GM18868 (cell line): ENCODE results near the gene PRKD2.
"Not testable (repeated sequence)": the region's sequence is repeated elsewhere in the genome, so short reads cannot be mapped to it uniquely, and the experiment has no call there.

Source experiments
- ATAC-seq: cut with Tn5 transposase; IDR thresholded peaks from one replicate; pipeline ENCODE4 v1.9.1; 2021; ENCODE audit warnings: mild to moderate bottlenecking, moderate library complexity; ENCODE audit not compliant: unreplicated experiment

Gene PRKD2

DNA sequence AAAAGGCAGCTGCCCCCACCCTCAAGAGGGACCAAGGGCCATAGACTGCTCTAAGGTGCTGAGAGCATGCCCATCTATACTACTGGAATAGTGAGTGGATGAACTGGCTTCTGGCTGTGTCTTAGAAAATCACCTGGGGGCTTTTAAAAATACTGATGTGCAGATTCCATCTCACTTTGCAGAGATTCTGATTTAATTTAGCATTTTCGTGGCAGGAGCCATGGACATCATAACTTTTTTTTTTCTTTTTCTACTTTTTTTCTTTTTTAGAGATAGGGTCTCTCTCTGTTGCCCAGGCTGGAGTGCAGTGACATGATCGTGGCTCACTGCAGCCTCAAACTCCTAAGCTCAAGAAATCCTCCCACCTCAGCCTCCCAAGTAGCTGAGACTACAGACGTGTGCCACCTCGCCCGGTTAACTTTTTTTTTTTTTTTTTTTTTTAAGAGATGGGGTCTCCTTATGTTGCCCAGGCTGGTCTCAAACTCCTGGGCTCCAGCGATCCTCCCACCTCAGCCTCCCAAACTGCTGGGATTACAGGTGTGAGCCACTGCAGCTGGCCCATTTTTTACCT, 4.1 kb downstream of the PRKD2 start:
- not testable (repeated sequence) for ATAC-seq

DNA sequence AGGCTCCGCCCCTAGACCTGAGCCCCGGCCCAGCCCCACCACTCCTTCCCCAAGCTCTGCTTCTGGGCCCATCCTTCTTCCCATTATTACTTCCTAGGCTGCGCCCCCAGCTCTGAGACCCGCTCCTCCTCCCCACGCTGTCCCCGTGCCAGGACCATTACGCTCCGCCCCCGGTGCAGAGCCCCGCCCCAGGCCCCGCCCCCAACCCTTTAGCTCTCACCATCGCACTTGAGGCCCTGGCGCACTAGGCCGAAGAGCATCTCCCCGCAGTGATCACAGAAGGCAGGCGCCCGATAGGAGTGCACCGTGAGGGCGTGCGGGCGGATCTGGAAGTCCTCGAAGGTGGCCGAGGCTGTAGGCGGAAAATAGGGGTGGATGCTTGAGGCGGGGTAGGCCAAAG, 6.2 kb downstream of the PRKD2 start:
- ATAC-seq: no peak

DNA sequence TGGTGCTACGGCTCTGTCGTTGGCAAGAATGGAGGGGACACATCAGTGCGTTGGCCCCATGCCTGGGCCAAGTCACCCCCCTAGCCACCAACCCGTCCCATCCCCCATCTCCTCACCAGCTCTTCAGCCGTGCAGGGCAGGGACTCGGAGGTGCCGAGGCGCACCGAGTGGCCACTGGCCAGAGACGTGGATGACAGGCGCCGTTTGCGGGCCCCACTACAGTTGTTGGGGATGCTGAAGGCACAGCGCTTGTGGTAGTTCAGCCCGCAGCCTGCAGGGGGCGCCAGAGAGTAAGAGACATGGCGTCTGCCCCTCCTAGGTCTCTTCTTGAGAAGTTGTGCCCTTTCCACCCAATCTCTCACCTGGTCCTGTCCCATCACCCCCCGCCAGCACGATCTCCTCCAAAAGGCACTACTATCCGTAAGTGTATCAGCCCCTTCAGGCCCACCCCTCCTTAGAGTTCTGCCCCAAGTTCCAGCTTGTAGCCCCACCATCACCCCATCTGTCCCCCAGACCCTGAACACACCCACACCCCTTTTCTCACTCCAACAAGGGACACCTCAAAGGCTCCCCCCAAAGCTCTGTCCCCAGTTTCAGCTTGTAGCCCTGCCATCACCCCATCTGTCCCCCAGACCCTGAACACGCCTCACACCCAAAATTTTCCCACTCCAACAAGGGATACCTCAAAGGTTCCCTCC, 12.4 kb downstream of the PRKD2 start:
- no peak for ATAC-seq

DNA sequence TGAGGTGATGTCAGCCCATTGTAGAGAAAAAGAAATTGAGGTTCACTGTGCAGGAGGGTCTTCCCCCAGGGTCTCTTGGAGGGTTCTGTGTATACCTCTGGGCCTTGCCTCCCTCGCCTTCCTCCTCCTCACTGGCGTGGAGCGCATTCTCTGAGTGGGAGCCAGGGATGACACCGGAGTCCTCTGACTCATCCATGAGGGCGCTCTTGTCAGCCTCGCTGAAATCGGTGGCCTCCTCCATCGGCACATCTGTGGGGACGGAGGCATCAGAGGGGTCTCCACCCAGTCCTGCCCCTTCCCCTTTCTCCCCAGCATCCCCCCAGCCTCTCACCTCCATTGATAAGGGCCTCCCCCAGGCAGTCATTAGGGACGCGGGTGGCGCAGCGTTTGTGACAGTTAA, 16.2 kb downstream of the PRKD2 start:
- ATAC-seq: no peak

DNA sequence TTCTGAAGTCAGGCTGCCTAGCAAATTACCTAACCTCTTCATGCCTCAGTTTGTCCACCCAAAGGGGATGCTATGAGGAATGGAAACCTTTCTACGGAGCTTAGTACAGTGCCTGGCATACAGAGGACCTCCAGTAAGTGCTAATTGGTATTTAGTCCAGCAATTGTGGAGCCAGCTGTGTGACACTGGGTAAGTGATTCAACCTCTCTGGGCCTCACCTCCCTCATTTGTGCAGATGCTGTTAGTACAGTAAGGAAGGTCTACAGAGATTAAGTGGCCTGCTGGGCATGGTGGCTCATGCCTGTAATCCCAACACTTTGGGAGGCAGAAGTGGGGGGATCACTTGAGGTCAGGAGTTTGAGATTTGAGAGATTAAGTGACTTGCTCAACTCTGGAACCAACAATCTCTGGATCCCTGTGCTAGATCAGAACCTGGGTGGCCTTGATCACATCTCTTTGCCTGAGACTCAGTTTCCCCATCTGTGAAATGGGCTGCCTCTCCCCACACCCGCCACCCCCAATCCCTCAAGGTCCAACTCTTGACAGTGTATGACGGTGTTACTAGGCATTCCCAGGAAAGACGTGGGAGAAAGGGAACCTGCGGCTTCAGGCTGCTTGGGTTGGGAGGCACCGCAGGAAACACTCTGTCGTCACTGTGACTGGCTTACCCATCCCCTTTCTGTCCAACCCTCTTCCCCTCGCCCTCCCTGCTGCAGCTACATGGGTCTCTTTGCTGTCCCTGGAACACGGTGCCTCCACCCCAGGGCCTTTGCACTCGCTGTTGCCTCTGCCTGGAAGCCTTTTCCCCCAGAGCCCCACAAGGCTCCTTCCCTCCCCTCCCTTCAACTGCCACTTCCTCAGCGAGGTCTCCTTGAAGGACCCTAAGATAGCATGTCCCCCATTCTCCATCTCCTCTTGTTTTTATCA, 18.3 kb downstream of the PRKD2 start:
- no peak for ATAC-seq

DNA sequence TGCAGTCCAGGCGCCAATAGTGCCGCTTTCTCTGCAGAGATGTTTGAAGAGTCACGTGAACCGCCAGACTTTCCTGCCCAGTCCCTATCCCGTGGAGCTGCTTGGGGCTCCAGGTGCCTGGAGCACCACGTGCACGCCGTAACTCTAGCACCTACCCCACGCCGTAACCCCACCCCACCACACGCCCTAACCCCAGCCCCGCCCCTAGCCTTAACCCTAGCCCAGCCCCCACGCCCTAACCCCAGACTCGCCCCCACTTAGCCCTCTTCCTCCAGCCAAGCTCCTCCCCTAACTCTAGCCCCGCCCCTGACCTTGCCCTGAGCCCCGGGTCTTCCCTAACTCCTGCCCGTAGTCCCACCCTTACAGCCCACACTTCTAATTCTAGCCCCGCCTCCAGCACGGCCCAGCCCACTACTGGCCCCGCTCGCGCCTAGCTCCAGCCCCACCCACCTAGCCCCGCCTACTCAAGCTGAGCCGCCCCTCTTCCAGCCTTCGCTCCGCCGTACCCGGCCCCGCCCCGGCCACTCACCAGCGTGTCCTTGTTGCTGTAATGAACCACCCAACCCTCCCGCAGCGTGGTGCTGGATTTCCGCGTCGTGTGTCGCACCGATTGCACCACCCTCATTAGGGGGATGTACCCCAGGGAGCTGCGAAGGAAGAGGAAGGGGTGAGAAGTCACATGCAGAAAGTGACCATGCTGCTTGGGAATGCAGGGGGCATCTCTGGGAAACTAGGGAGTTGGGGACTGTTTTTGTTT, 19.5 kb downstream of the PRKD2 start:
- no peak for ATAC-seq

DNA sequence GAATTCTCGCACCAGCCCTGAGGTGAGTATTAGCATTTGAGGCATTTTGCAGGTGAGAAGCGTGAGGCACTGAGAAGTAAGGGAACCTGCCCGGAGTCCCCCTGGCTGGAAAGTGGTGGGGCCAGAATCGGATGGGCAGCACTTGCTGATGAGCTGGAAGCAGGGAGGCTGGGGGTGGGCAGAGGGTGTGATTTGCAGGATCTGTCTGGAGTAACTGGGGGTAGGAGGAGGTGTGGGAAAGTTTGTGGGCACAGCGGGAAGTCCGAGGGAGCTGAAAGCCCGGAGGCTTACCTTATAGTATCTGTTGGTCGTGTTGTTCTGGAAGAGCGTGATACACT, 20.1 kb downstream of the PRKD2 start:
- no peak for ATAC-seq

DNA sequence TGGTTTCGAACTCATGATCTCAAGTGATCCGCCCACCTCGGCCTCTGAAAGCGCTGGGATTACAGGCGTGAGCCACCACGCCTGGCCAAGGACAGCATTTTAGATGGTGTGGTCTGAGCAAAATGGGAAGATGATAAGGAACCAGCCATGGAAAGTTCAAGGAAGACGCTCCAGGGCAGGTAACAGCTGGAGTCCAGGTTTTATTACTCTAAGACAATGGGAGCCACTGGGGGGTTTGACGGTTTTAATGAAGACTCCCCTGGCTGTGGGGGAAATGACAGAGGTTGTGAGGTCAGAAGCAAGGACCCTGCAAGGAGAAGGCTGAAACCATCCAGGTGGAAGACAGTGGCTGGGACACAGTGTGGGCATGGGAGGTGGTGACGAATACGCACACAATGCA, 20.9 kb downstream of the PRKD2 start:
- ATAC-seq: no peak

DNA sequence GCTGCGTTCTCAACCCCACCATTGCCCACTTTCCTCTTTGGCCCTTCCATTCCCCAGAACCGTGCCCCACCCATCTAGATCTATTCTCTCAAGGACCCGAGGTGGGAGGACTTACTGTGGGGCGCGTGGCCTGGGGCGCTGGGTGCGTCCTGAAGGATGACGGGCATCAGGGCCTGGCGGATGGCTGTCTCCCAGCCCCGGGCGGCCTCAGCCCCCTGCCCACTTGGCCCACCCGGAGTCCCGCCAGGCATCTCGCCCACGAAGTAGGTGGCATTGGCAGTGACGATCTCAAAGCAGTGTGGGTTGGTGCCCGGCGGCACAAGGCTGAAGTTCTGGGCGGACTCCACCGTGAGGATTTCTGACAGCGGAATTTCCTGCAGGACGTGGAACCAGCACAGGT, 23.2 kb downstream of the PRKD2 start:
- ATAC-seq: no peak

DNA sequence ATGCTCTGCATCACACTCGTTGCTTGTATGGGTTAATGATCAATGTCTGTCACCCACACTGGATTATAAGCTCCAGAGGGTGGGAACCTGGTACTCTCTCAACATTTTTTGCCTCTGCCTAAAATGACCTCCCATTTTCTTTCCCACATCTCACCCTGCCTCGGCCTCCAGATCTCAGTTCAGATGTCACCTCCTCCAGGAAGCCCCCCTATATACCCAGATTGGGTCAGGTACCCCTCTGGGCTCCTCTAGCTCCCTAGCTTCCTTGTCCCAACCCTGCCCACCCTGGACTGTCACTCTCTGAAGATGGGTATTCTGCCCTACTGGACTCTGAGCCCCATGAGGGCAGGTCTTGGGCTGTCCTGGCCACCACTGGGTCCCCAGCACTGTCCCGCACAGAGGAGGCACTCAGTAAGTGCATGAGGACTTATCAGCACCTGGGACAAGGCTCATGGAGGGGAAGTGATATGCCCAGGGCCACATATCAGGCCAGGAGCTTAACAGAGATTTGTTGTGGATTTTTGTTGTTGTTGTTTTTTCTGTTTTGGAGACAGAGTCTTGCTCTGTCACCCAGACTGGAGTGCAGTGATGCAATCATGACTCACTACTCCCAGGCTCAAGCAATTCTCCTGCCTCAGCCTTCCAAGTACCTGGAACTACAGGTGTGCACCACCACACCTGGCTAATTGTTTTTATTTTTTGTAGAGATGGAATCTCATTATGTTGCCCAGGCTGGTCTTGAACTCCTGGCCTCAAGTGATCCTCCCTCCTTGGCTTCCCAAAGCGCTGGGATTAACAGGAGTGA, 23.8 kb downstream of the PRKD2 start:
- ATAC-seq: no peak

DNA sequence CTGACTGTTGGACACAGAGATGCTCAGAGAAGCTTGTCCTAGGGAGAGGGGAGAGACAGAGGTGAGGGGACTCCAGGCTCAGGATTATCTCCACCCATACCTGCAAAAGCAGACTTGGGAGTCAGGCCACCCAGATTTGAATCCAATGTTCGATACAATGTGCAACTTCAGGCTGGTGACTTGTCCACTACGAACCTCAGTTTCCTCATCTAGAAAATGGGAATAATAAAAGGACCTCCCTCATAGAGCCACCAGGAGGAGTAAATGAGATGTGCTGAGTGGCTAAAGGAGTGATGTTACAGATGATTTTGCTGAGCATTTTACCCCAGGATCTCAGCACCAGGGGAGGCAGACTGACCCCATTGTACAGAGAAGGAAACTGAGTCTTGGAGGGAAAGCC, 25.0 kb downstream of the PRKD2 start:
- ATAC-seq: no peak

DNA sequence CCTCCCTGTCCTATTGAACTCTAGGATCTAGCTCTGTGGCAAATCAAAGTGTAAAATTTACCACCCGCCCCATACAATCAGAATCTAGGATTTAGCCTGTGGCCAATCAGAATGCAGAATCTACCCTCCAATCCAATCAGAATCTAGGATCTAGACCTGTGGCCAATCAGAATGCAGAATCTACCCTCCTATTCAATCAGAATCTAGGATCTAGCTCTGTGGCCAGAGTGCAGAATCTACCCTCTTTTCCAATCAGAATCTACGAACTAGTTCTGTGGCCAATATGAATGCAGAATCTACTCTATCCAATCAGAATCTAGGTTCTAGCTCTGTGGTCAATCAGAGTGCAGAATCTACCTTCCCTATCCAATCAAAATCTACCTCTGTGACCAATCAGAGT, 25.8 kb downstream of the PRKD2 start:
- ATAC-seq: no peak

DNA sequence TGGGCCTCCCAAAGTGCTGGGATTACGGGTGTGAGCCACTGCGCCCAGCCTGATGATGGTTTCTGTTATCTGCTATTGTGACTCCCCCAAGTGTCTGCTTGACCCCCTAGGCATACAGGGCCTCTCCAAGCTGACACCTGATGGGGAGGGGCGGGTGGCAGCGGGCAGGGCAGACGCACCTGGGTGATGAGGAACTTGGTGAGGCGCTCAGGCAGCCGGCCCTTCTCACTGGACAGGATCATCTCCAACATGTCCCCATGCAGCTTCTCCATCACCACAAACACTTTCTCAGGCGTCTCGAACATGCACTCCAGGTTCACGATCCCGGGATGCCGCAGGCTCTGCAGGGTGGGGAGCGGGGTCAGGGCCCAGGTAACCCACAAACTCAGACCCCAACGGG, 27.6 kb downstream of the PRKD2 start:
- no peak for ATAC-seq

DNA sequence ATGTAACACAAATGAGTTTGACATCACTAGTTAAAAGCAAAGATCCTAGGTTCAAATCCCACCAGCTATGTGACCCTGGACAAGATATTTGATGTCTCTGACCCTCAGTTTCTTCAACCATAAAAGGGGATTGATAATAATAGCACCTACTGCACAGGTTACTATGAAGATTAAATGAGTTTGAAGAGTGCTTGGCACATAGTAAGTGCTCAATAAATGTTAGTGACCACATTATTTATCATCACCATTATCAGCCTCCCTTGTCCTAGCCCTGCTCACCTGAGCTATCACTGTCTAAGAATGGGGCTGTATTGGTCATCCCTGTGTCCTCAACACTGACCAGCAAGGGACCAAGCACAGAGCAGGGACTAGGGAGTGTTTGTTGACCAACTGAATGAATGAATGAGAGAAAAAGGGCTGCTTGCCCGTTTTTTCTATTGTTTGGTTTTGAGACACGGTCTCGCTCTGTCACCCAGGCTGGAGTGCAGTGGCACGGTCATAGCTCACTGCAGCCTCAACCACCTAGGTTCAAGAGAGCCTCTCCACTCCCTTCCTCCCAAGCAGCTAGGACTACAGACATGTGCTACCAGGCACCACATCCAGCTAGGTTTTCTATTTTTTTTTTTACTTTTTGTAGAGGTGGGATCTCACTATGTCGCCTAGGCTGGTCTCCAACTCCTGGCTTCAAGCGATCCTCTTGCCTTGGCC, 29.3 kb downstream of the PRKD2 start:
- no peak for ATAC-seq

DNA sequence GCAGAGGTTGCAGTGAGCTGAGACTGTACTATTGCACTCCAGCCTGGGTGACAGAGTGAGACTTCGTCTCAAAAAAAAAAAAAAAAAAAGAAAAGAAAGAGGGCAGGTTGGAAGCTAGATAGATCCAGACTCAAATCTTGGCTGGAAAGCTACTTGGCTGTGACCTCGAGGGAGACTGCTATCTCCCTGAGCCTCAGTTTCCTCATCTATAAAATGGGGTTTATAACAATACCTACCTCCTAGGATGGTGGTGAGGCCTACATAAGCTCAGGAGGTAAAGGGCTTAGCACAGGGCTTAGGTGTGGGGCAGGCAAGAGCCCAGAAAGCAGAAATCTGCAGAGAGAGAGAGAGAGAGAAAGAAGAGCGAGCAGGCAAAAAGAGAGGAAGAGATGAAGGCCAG, 31.7 kb downstream of the PRKD2 start:
- no peak for ATAC-seq

DNA sequence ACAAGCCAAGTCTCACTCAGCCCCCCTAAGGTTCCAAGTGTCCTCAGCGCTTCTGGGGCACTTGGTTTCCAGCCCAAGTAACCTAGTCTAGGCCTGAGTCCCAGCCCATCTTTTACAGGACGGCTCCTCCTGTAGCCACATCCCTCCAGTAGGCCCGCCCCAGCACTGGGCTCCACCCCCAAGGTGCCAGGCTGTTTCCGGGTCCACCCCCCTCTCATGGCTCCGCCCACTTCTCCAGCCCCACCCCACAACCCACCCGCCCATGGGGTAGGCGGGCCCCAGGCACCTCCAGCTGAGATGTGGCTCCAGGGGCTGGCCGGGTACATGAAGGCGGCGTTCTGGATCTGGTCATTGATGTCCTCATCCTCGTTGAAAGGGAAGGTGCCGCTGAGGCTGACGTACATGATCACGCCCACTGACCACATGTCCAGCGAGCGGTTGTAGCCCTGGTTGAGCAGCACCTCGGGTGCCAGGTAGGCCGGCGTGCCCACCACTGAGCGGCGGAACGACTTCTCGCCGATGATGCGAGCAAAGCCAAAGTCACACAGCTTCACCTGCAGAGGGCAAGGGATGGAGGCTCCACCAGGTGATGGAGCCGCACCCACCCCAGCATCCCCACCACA, 38.7 kb downstream of the PRKD2 start:
- no peak for ATAC-seq

DNA sequence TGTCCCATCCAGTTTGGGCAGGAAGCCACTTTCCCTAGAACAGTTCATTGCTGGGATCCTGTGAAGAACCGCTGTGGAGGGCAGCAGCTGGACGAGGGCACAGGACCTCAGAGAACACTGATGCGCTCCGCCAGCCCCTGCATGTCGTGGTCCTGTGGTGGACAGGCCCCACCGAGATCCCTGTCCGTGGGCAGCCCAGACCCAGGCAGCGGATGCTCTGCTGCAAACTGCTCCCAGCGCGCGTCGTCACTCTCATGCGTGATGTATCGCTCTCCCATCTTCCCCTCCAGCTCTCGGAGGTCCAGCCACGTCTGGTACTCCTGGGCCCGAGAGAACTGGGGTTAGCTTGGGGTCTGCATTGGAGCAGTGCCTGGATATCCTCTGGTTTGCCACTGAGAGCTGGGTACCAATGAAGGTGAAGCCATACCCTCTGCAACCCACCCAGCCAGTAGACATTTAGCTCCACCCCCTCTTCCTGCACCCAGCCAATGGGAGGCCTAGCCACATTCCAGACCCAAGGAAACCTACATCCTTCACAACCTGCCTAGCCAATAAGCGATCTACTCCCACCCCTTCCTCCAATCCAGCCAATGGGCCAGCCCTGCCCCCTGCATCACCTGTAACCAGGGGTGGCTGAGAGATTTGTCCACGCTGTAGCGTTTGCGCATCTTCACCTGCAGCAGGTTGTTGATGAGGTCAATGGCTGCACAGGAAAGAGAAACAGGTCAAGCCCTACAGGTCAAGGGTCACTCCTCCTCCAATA, 42.3 kb downstream of the PRKD2 start:
- no peak for ATAC-seq

DNA sequence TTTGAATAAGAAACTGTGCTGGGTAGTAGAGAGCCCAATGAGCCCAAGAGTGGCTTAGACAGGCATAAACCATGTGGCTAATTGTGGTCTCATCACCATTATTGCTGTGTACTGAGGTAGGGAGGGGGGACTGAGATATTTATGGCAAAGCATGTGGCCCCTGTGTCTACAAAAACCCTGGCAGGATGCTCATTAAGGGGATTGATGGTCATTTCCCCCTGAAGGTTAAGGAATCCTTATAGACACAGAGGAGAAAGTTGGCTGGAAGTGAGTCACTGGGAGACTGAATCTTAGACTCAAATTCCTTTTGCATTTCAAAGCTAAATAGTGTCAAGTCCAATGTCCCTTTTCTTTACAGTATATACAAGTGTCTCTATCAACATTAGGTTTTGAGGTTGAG, 46.1 kb downstream of the PRKD2 start:
- no peak for ATAC-seq

DNA sequence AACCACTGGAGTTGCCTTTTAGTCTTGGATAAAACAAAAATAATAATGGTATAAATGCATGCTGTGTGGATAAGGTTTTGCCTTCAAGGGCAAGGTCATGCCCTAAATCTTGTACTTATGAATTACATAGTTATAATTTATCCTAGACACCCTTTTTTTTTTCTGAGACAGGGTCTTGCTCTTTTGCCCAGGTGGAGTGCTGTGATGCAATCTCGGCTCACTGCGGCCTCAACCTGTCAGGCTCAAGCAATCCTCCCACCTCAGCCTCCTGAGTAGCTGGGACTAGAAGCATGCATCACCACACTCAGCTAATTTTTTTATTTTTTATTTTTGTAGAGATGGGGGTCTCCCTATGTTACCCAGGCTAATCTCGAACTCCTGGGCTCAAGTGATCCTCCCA, 48.3 kb downstream of the PRKD2 start:
- ATAC-seq: no peak
